GM08714 (cell line): ENCODE measurements around the gene KRTAP9-2.
"Not testable (repeated sequence)": the region's sequence is repeated elsewhere in the genome, so short reads cannot be mapped to it uniquely, and the experiment has no call there.

ENCODE experiments used
- H3K4me3 ChIP-seq: fragments of 200-500 bp; sonication (Bioruptor generic); 2 replicates; pipeline ENCODE4 v1.5.1; 2014; ENCODE audit warnings: mild to moderate bottlenecking, low read length, inconsistent platforms
- ZNF274 ChIP-seq: IDR thresholded peaks from 2 replicates; pipeline ENCODE4 v1.6.1; 2012; ENCODE audit warnings: mild to moderate bottlenecking, low read depth, low read length

KRTAP9-2 gene

GRCh38 chr17:41226598-41227095 is at the start of gene KRTAP9-2:
Gene KRTAP9-2 (plus strand): TSS chr17:41226648. CDS start chr17:41226655, 7 bp downstream.
- H3K4me3 ChIP-seq, result not testable (repeated sequence)

DNA sequence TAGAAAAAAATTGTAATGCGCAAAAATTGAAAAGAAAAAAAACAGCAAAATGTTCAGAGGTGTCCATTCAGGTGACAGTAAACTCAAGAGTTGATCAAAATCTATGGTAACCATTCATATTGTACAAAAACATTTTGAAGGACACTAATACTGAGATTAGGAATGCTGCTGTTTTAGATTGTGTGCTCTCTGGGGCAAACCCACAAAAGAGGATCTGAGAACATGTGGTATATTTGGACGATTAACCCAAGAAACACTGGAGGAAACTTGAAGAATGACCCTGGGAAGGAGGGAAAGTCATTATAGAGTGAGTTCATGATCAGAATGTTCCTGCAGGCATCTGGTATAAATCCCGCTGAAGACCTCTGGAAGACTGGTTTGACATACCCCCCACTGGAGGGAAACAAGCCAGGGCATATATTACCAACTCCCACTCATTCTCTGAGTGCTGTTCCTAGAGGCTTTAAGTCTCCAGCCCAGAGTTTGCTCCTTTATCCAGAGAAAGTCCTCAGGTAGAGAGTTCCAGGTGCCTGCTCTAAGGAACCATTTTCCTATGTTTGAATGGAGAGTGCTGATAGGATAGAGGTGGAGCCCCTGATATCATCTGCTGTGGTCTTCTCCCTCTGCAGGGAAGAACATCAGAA is 49.6 kb upstream of the KRTAP9-2 start:
- no peak for TF ChIP-seq ZNF274
- no peak overlapping the region for H3K4me3 ChIP-seq

- no peak for TF ChIP-seq ZNF274
These were observed 48.6 kb upstream of the KRTAP9-2 start, which contains the start of gene KRTAP4-2 for GRCh38 chr17:41177727-41178271. Gene KRTAP4-2 (minus strand): TSS chr17:41178221. CDS start chr17:41178164, 57 bp downstream.

DNA sequence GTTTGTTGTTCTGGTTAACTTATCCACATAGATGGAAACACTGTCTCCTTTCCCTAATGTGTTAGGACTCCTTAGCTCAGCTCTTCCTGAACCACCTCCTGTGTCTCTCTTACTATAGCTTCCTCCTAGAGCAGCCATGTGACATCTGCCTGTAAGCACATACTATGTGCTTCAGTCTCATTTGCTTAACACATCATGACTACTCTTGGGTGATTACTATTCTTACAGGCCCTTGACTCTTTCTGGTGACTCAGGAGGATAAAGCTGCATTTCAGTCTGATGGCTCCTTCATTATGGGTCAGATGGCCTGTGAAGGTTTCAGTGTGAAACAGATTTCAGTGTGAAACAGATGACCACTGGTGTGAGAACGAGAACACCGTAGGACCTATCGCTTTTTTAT is 48.1 kb upstream of the KRTAP9-2 start:
- TF ChIP-seq ZNF274, result no peak
- H3K4me3 ChIP-seq, result no peak overlapping the region

More at GRCh38 chr17:41177727-41178271, 48.6 kb upstream of the KRTAP9-2 start, which contains the start of gene KRTAP4-2:
- no peak within 1 kb of the TSS for H3K4me3 ChIP-seq

- H3K4me3 ChIP-seq, result no peak overlapping the region
- TF ChIP-seq ZNF274, result no peak
These were observed 47.4 kb upstream of the KRTAP9-2 start for GRCh38 chr17:41178843-41179616.

DNA sequence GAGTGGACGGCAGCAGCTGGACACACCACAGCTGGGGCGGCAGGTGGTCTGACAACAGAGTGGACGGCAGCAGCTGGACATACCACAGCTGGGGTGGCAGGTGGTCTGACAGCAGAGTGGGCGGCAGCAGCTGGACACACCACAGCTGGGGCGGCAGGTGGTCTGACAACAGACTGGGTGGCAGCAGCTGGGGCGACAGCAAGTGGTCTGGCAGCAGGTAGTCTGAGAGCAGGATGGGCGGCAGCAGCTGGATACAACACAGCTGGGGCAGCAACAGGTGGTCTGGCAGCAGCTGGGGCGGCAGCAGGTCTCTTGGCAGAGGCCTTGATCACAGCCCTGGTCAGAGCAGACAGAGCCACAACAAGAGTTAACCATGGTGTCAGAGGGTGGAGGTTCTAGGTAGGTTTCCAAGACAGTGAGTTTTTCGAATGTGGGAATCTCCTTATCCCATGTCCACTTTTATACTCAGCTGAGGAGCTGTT is 41.9 kb upstream of the KRTAP9-2 start, which contains the start of gene KRTAP4-1:
TSS of gene KRTAP4-1 (minus strand) at position 432 of the 482 bp plus-strand sequence. CDS start at position 375, 57 bp downstream.
- H3K4me3 ChIP-seq, result no peak within 1 kb of the TSS

DNA sequence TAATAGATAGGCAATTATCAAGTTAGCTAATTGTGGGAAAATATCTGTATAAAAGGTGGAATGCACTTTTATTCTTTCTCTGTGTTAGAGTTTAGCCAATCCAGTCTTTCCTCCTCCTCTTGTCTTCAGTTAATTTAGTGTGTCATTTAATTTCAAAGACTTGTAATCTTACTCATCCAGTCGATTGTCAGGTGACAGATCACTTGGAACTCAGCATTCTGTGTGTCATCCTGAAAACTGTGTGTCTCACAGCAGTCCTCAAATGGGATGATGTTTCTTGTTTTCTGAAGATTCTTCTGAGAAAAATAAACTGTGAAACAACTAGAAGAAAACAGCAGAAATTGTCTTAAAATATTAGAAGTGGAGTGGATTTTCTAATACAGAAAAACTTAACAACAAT is 41.4 kb upstream of the KRTAP9-2 start:
- no peak overlapping the region for H3K4me3 ChIP-seq
- TF ChIP-seq ZNF274, result no peak

More for the DNA sequence above, 41.9 kb upstream of the KRTAP9-2 start, which contains the start of gene KRTAP4-1:
- TF ChIP-seq ZNF274, result no peak

DNA sequence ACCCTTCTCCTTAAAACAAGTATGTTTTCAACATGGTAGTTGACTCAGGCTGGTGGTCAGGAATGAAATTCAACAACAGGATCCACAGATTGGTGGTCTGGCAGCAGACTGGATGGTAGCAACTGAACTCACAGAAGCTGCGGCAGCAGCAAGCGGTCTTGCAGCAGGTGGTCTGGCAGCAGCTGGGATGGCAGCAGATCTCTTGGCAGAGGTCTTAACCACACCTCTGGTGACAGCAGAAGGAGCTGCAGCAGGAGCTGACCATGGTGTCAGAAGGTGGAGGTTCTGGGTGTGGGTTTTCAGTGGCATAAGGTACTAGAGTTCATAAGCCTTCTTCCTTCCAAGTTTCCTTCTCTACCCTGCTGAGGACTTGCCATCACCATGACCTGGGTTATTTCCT is 39.6 kb upstream of the KRTAP9-2 start:
- H3K4me3 ChIP-seq, result no peak overlapping the region
- no peak for TF ChIP-seq ZNF274

DNA sequence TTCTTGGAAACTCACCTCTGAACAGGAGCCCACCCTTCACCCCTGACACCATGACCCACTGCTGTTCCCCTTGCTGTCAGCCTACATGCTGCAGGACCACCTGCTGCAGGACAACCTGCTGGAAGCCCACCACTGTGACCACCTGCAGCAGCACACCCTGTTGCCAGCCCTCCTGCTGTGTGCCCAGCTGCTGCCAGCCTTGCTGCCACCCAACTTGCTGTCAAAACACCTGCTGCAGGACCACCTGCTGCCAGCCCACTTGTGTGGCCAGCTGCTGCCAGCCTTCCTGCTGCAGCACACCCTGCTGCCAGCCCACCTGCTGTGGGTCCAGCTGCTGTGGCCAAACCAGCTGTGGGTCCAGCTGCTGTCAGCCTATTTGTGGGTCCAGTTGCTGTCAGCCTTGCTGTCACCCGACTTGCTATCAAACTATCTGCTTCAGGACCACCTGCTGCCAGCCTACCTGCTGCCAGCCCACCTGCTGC is 36.6 kb upstream of the KRTAP9-2 start, which contains the start of gene KRTAP9-1:
TSS of gene KRTAP9-1 (plus strand) at position 51 of the 482 bp plus-strand sequence. CDS start at position 51, 0 bp downstream.
- not testable (repeated sequence) for H3K4me3 ChIP-seq

DNA sequence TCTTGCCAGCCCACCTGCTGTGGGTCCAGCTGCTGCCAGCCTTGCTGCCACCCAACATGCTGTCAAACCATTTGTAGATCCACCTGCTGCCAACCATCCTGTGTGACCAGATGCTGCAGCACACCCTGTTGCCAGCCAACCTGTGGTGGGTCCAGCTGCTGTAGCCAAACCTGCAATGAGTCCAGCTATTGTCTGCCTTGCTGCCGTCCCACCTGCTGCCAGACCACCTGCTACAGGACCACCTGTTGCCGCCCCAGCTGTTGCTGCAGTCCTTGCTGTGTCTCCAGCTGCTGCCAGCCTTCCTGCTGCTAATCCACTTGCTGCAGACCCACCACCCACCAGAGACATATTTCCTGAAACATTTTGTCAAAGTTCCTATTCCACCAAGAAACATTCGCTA is 36.1 kb upstream of the KRTAP9-2 start:
- no peak overlapping the region for H3K4me3 ChIP-seq
- no peak for TF ChIP-seq ZNF274

- H3K4me3 ChIP-seq, result no peak overlapping the region
- TF ChIP-seq ZNF274, result no peak
These were observed 30.4 kb upstream of the KRTAP9-2 start for GRCh38 chr17:41196068-41196467.

DNA sequence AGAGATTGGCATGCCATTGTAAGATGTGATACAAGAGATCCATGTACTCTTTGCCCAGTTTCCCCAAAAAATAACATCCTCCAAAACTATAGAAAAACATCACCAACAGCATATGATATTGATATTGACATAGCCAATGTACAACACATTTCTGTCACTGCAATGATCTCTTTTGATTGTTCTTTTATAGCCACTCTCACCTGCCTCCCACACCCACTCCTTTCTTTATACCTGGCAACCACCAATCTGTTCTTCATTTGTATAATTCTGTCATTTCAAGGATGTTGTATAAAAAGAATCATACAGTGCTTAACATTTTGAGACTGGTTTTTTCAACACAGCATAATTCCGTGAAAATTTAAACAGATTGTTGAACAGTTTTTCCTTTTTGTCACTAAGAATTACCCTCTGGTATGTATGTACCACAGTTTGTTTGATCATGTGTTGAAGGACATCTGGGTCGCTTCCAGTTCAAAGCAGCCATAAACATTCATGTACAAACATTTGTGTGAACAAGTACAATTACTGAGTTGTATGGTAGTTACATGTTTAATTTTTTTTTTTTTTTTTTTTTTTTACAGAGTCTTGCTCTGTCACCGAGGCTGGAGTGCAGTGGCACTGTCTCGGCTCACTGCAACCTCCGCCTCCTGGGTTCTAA is 26.9 kb upstream of the KRTAP9-2 start:
- H3K4me3 ChIP-seq, result no peak overlapping the region
- TF ChIP-seq ZNF274, result no peak

GRCh38 chr17:41211845-41212466 is 14.5 kb upstream of the KRTAP9-2 start:
- TF ChIP-seq ZNF274, result no peak
- H3K4me3 ChIP-seq, result no peak overlapping the region
